HCT116 (cell line): ENCODE data around the gene AMOTL1. TPM values are rescaled to one million over a fixed set of nuclear protein-coding genes. Genes with fewer than 3 reads are reported as not detected.
A peak's percentile ranks its signal among the peaks of the same experiment; 100 is the strongest.

Experiments
- ATAC-seq: fragments of 200-7000 bp; cut with Tn5 transposase; 2 replicates; pipeline ENCODE4 v1.9.1; 2020; ENCODE audit warnings: mild to moderate bottlenecking, moderate library complexity
- BruUV-seq: library from RNA; stranded (reverse); fragments of 400-500 nt; replicated peaks from 2 replicates; lab custom pipeline; 2021; lab: Mats Ljungman, UMichigan
- CTCF ChIA-PET: fragments of 300-600 bp; sonication (Branson Sonifier 250); formaldehyde crosslinking; loops from one replicate; lab custom pipeline; 2021; ENCODE audit warnings: antibody characterized with exemption; lab: Charles Lee
- POLR2A ChIA-PET: fragments of 300-600, 350-600 bp; sonication (Branson Sonifier 250); formaldehyde crosslinking; loops from one replicate; lab custom pipeline; 2021; ENCODE audit warnings: antibody characterized with exemption; lab: Charles Lee
- RAD21 ChIA-PET, 2 experiments: fragments of 300-600 bp; sonication (Branson Sonifier 250); formaldehyde crosslinking; loops; one replicate each; lab custom pipeline; 2023; ENCODE audit warnings: low total read pairs in 2 of 2; ENCODE audit not compliant: uncharacterized antibody in 2 of 2, unreplicated experiment in 2 of 2, low non-redundant PET in 1 of 2; lab: Charles Lee
- DNase-seq: peaks from one replicate; pipeline ENCODE4 v3.0.0-alpha.2; 2010; ENCODE audit warnings: low read depth, low spot score
- H2AFZ ChIP-seq: fragments of 200-600 bp; shearing (Covaris generic), sonication (generic); 2 replicates; pipeline ENCODE4 v1.6.1; 2017; ENCODE audit warnings: low read depth, mixed run types, mixed read lengths, antibody characterized with exemption, low read length; ENCODE audit not compliant: poor library complexity, severe bottlenecking
- H3K27ac ChIP-seq: 2 replicates; pipeline ENCODE4 v1.5.1; 2012; ENCODE audit warnings: low read depth, low read length
- H3K27me3 ChIP-seq: fragments of 200-600 bp; sonication (generic); 2 replicates; pipeline ENCODE4 v1.6.1; 2016; ENCODE audit warnings: mixed run types, low read length, mixed read lengths; ENCODE audit not compliant: insufficient read depth
- H3K36me3 ChIP-seq, 2 experiments: fragments of 200-500 bp in 1 of 2; fragments of 200-600 bp in 1 of 2; sonication (Bioruptor generic) in 1 of 2; sonication (generic) in 1 of 2; 2 replicates each; pipeline versions ENCODE4 v1.5.1 to v1.6.1; 2014 to 2016; ENCODE audit warnings: low read length in 2 of 2, inconsistent platforms in 1 of 2, mixed read lengths in 1 of 2, mixed run types in 1 of 2; ENCODE audit not compliant: insufficient read depth in 2 of 2, control insufficient read depth in 1 of 2
- H3K4me1 ChIP-seq, 2 experiments: fragments of 200-600 bp in 1 of 2; sonication (generic) in 1 of 2; 2 replicates each; pipeline versions ENCODE4 v1.5.1 to v1.6.1; 2012 to 2017; ENCODE audit warnings: low read length in 2 of 2, inconsistent platforms in 1 of 2, mild to moderate bottlenecking in 1 of 2, mixed read lengths in 1 of 2, mixed run types in 1 of 2, moderate library complexity in 1 of 2; ENCODE audit not compliant: insufficient read depth in 2 of 2, control insufficient read depth in 1 of 2
- H3K4me2 ChIP-seq: fragments of 200-600 bp; sonication (generic); 2 replicates; pipeline ENCODE4 v1.6.1; 2017; ENCODE audit warnings: mixed run types, low read length, mixed read lengths
- H3K4me3 ChIP-seq, 2 experiments: fragments of 200-600 bp in 1 of 2; sonication (generic) in 1 of 2; replicated peaks in 1 of 2; 2 replicates each; pipeline ENCODE4 v1.5.1; 2011 to 2016; ENCODE audit warnings: low read length in 2 of 2, control low read depth in 1 of 2, low read depth in 1 of 2, mild to moderate bottlenecking in 1 of 2, mixed read lengths in 1 of 2, mixed run types in 1 of 2
- H3K79me2 ChIP-seq: fragments of 200-600 bp; sonication (generic); 2 replicates; pipeline ENCODE4 v1.6.1; 2017; ENCODE audit warnings: mild to moderate bottlenecking, mixed run types, low read length, moderate library complexity, mixed read lengths; ENCODE audit not compliant: insufficient read depth
- H3K9ac ChIP-seq: fragments of 200-600 bp; sonication (generic); 2 replicates; pipeline ENCODE4 v1.6.1; 2016; ENCODE audit warnings: low read length, mixed read lengths
- H3K9me2 ChIP-seq: fragments of 200-600 bp; sonication (generic), shearing (Covaris generic); 2 replicates; pipeline ENCODE4 v1.6.1; 2017; ENCODE audit warnings: mixed run types, mild to moderate bottlenecking, moderate library complexity; ENCODE audit not compliant: insufficient read depth
- H3K9me3 ChIP-seq, 2 experiments: fragments of 200-500 bp in 1 of 2; fragments of 200-600 bp in 1 of 2; sonication (Bioruptor generic) in 1 of 2; sonication (generic) in 1 of 2; 2 replicates each; pipeline ENCODE4 v1.6.1; 2014 to 2017; ENCODE audit warnings: low read length in 2 of 2, mixed read lengths in 2 of 2, inconsistent platforms in 1 of 2, low read depth in 1 of 2, mild to moderate bottlenecking in 1 of 2, mixed run types in 1 of 2, moderate library complexity in 1 of 2; ENCODE audit not compliant: control insufficient read depth in 1 of 2, insufficient read depth in 1 of 2
- H4K20me1 ChIP-seq: fragments of 200-600 bp; sonication (generic), shearing (Covaris generic); 2 replicates; pipeline ENCODE4 v1.6.1; 2017; ENCODE audit warnings: mixed run types, mild to moderate bottlenecking, moderate library complexity; ENCODE audit not compliant: insufficient read depth
- EGR1 ChIP-seq: IDR thresholded peaks from 2 replicates; pipeline ENCODE4 v1.6.1; 2012; ENCODE audit warnings: low read depth
- ELF1 ChIP-seq: IDR thresholded peaks from 2 replicates; pipeline ENCODE4 v1.6.1; 2012; ENCODE audit warnings: low read depth, borderline replicate concordance
- FOSL1 ChIP-seq: IDR thresholded peaks from 2 replicates; pipeline ENCODE4 v1.6.1; 2012; ENCODE audit warnings: low read depth
- JUND ChIP-seq: IDR thresholded peaks from 2 replicates; pipeline ENCODE4 v1.6.1; 2012
- POLR2AphosphoS5 ChIP-seq: IDR thresholded peaks from 2 replicates; pipeline ENCODE4 v1.6.1; 2011; ENCODE audit warnings: mild to moderate bottlenecking, low read depth, low read length, moderate library complexity
- RAD21 ChIP-seq: IDR thresholded peaks from 2 replicates; pipeline ENCODE4 v1.6.1; 2012; ENCODE audit warnings: low read depth, mild to moderate bottlenecking
- SP1 ChIP-seq: IDR thresholded peaks from 2 replicates; pipeline ENCODE4 v1.6.1; 2012; ENCODE audit warnings: low read depth
- TCF7L2 ChIP-seq: IDR thresholded peaks from 2 replicates; pipeline ENCODE4 v1.7.0; 2011; ENCODE audit warnings: borderline replicate concordance, inconsistent platforms; ENCODE audit not compliant: insufficient read depth, insufficient read length; ENCODE audit errors: extremely low read depth
- ZFX ChIP-seq: fragments of 450-650 bp; IDR thresholded peaks from 2 replicates; pipeline ENCODE4 v1.6.1; 2017
- intact Hi-C: fragments of 100-400 bp; cut with micrococcal nuclease; formaldehyde crosslinking; loops from 2 replicates; pipeline ENCODE4 v1.10.0; 2022
- total RNA-seq: library from RNA; stranded (reverse); gene quantifications from one replicate; pipeline ENCODE4 v1.2.1, GENCODE V29; 2021; ENCODE audit not compliant: unreplicated experiment
- TF ChIP-seq, protein P1 (sequence below): IDR thresholded peaks from 2 replicates; pipeline ENCODE4 v1.6.1; 2012
- TF ChIP-seq, protein P2 (sequence below), 3 experiments: fragments of 200-600 bp in 1 of 3; sonication (generic) in 1 of 3; IDR thresholded peaks in 2 of 3; conservative IDR thresholded peaks in 1 of 3; 2 replicates each; pipeline ENCODE4 v1.5.1; 2012 to 2017; ENCODE audit warnings: low read depth in 2 of 3, low read length in 2 of 3, antibody characterized with exemption in 1 of 3, borderline replicate concordance in 1 of 3, control low read depth in 1 of 3, mild to moderate bottlenecking in 1 of 3, mixed read lengths in 1 of 3, mixed run types in 1 of 3, moderate library complexity in 1 of 3; ENCODE audit not compliant: insufficient read depth in 1 of 3

Gene AMOTL1
- total RNA-seq, 1 experiment from 2014 or later, result 27.6 TPM

DNA sequence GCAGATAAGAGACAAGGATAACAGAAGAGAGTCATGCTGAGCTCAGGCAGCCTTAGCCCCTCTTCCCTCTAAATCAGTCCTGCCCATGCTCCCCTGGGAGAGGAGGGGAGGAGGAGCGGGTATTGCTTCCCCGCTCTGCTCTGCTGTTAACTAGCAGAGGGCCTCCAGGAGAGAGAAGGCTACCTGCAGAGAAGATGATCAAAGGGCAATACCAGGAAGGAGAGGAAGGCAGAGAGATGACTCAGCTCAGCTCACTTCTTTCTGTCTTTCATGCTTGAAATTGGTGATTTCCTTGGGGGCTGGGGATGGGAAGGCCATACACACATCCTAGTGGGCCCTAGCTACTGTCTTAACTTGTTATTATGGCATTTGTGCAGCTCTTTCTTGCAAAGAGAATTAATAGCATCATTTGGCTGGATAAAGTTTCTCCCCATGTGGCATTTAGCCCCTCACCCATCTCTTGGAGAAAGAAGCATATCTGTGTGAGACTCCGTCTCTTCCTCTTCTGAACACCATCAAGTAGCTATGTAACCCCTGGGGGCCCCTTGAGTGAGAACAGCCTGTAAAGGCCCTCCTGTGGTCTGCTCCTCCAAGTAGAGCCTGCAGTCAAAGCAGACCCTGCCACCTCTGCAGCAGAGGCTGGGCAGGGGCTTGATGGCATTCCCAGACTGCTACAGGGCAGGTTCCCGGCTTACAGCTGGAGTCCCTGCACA, 33.4 kb upstream of the AMOTL1 start:
- DNase-seq, result peak; percentile 54
- no TSS peak for BruUV-seq
- Histone ChIP-seq H2AFZ (peak overlapping the region; percentile 70), H3K9me2 (no peaks in the 10 kb centered on the region), H3K4me3 (peak overlapping the region in 1 of 2 experiments; percentile 34; a peak in 2 of 4 replicates), H3K4me1 (peaks cover 63 to 75% of the 10 kb centered on the region in 2 experiments), H3K4me2 (peak overlapping the region; percentile 82), H3K27me3 (no peaks in the 10 kb centered on the region), H3K27ac (peak overlapping the region; percentile 11), H3K9me3 (no peaks in the 10 kb centered on the region), H3K79me2 (no peaks in the 10 kb centered on the region), H4K20me1 (no peaks in the 10 kb centered on the region), H3K9ac (peak overlapping the region; percentile 29), H3K36me3 (no peaks in the 10 kb centered on the region)
- ChIA-PET CTCF (interaction anchor here (0.8 to 1.6 kb wide), 4 partner anchors 12 to 163 kb away, joined by 3 to 5 read pairs (median 3); no protein-coding TSS in a partner anchor), POLR2A (interaction anchor here (1.2 kb wide), 1 partner anchor 11 kb away, joined by 4 read pairs; no protein-coding TSS in a partner anchor), RAD21 (interaction anchor here in 1 of 2 experiments (0.6 to 1.6 kb wide), 2 partner anchors 70 to 112 kb away, joined by 3 to 4 read pairs; no protein-coding TSS in a partner anchor)
- ATAC-seq, result peak; percentile 78
- TF ChIP-seq TCF7L2, result peak; percentile 97
- TF ChIP-seq, protein P1, sequence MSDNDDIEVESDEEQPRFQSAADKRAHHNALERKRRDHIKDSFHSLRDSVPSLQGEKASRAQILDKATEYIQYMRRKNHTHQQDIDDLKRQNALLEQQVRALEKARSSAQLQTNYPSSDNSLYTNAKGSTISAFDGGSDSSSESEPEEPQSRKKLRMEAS, result peak; percentile 57; the same call in 1 of the 2 replicates
- TF ChIP-seq ZFX, result 0 out of 2 replicates have a peak, but pooled peaks have one; percentile 10
- TF ChIP-seq EGR1, result no peak
- TF ChIP-seq JUND, result peak; percentile 79
- TF ChIP-seq POLR2AphosphoS5, result peak; percentile 37; the same call in 1 of the 2 replicates
- TF ChIP-seq, protein P2, sequence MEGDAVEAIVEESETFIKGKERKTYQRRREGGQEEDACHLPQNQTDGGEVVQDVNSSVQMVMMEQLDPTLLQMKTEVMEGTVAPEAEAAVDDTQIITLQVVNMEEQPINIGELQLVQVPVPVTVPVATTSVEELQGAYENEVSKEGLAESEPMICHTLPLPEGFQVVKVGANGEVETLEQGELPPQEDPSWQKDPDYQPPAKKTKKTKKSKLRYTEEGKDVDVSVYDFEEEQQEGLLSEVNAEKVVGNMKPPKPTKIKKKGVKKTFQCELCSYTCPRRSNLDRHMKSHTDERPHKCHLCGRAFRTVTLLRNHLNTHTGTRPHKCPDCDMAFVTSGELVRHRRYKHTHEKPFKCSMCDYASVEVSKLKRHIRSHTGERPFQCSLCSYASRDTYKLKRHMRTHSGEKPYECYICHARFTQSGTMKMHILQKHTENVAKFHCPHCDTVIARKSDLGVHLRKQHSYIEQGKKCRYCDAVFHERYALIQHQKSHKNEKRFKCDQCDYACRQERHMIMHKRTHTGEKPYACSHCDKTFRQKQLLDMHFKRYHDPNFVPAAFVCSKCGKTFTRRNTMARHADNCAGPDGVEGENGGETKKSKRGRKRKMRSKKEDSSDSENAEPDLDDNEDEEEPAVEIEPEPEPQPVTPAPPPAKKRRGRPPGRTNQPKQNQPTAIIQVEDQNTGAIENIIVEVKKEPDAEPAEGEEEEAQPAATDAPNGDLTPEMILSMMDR (IDR thresholded peaks at IDR 0.05 in 2 of 3, conservative IDR thresholded peaks at IDR 0.05 in 1 of 3; ENCODE audit: borderline replicate concordance in 1 of 3, insufficient read depth in 1 of 3, low read depth in 2 of 3, low read length in 2 of 3), result no peak
- TF ChIP-seq SP1, result peak; percentile 75
- TF ChIP-seq ELF1, result no peak
- TF ChIP-seq RAD21, result no peak
- TF ChIP-seq FOSL1, result peak; percentile 79
- intact Hi-C loops, result no loop called here
